ENCODE data around the gene NID2.

DNA sequence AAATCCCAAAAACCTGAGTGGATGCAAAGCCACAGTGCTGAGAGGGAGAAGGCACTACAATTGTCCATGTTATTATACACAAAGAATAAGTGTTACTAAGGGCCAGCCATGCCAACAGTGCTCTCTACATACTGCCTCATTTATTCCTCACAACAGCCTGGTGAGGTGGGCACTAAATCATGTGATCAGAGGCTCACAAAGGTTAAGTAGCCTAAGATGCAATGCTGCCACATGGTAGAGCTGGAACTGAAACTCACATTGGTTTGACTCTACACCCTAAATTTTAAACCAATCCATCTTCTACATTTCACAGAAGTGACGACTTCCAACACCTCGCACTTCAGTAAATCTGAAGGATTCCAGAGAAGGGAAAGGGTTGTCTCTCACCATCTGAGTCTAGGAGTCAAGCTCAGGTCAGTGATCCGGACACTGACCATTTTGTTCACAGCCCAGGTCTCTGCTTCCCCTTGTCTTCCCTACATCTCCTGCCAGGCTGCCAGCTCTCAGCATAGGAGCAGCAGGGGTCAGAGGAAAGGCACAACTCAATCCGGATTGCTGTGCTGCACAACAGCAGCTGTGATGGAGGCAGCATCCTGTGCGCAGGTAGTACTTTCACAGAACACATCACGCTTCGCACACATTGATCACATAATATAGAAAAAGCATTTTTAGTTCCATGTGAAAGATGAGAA lies 29.6 kb downstream of the NID2 start:
- TF ChIP-seq EZH2 (IDR thresholded peaks at IDR 0.05; ENCODE audit: low read length, unreplicated experiment) (no peak), EZH2phosphoT487 (IDR thresholded peaks at IDR 0.05; ENCODE audit: borderline replicate concordance, low read length) (no peak)
- TF ChIP-seq, protein P1, sequence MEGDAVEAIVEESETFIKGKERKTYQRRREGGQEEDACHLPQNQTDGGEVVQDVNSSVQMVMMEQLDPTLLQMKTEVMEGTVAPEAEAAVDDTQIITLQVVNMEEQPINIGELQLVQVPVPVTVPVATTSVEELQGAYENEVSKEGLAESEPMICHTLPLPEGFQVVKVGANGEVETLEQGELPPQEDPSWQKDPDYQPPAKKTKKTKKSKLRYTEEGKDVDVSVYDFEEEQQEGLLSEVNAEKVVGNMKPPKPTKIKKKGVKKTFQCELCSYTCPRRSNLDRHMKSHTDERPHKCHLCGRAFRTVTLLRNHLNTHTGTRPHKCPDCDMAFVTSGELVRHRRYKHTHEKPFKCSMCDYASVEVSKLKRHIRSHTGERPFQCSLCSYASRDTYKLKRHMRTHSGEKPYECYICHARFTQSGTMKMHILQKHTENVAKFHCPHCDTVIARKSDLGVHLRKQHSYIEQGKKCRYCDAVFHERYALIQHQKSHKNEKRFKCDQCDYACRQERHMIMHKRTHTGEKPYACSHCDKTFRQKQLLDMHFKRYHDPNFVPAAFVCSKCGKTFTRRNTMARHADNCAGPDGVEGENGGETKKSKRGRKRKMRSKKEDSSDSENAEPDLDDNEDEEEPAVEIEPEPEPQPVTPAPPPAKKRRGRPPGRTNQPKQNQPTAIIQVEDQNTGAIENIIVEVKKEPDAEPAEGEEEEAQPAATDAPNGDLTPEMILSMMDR (conservative IDR thresholded peaks at IDR 0.05; ENCODE audit: low read depth, low read length): no peak

All from PC-3 (cell line).